Measurements from ENCODE around the gene WDR86. TPM values are rescaled to one million over a fixed set of nuclear protein-coding genes. Genes with fewer than 3 reads are reported as not detected.

WDR86 gene
- total RNA-seq, 4 donors from 2014 or later, result 5.4 to 11.8 (median 9.6) TPM

GRCh38 chr7:151334628-151335027 lies 75.2 kb downstream of the WDR86 start:
- no peak for DNase-seq (ENCODE audit: extremely low spot score)
- intact Hi-C loops (cut with DNase I), result no loop called here
- Histone ChIP-seq H3K36me3 (no peaks in the 10 kb centered on the region), H3K27ac (replicated peaks in 1 of 4) (no peak overlapping the region), H3K4me3 (no peak overlapping the region), H3K4me1 (no peaks in the 10 kb centered on the region), H3K27me3 (no peaks in the 10 kb centered on the region), H3K9me3 (no peaks in the 10 kb centered on the region)
- TF ChIP-seq POLR2A (IDR thresholded peaks at IDR 0.05; ENCODE audit: low read depth) (no peak), EP300 (IDR thresholded peaks at IDR 0.05) (no peak), POLR2AphosphoS5 (IDR thresholded peaks at IDR 0.05) (no peak), CTCF (IDR thresholded peaks at IDR 0.05) (no peak)
- WGBS, result 50% methylated on average over 1 of the region's 1 CpG

Small RNAs within 50 kb of the gene (small RNA-seq; reads per million reads assigned to genes)
- gene MIR3907, result 0 reads per million in 3 donors

Other genes starting within 250 kb of the WDR86 start
- gene GBX1, start 242.3 kb downstream of the WDR86 start, total RNA-seq, result not detected
- gene ASB10, start 222.8 kb downstream of the WDR86 start, total RNA-seq, result not detected
- not detected for gene H2BK1, start 199.6 kb downstream of the WDR86 start, total RNA-seq
- 10 to 100 TPM; 33.8 to 53.2 (median 39.0) TPM for gene ABCF2, start 182.8 kb downstream of the WDR86 start, total RNA-seq
- gene CHPF2, start 177.6 kb downstream of the WDR86 start, total RNA-seq, result 10 to 100 TPM; 23.7 to 39.4 (median 26.8) TPM
- 10 to 100 TPM; 25.3 to 43.4 (median 40.6) TPM for gene SMARCD3, start 161.3 kb downstream of the WDR86 start, total RNA-seq
- gene NUB1, start 68.2 kb downstream of the WDR86 start, total RNA-seq, result 10 to 100 TPM; 45.9 to 59.1 (median 53.0) TPM
- 1 to 10 TPM in 1 of 4 donors, under 1 TPM in 3; under 0.01 to 1.3 (median 0.25) TPM for gene CRYGN, start 30.1 kb upstream of the WDR86 start, total RNA-seq
- 100 to 1,000 TPM in 3 of 4 donors, 10 to 100 TPM in 1; 98.5 to 187 (median 163) TPM for gene RHEB, start 109.9 kb upstream of the WDR86 start, total RNA-seq

All from esophagus muscularis mucosa (tissue), 4 donors.